Measurements from ENCODE around the gene ARHGAP25.

DNA sequence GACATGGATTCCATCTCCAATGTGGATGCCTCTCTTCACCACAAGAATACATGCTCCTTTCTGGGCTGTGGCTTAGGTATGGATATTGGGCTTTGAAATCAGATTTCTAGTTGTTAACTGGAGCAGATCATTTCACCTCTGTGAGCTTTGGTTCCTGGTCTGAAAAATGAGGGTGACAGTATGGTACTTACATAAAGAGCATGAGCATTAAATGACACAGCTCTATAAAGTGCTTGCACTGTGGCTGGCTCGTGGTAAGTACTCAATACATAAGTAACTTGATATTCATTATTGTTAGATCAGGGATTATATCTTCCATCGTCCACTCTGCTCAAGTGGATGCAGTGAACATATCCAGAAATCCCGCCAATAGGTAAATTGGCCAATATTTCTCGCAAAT, 33.4 kb downstream of the ARHGAP25 start:
- TF ChIP-seq, protein P1, sequence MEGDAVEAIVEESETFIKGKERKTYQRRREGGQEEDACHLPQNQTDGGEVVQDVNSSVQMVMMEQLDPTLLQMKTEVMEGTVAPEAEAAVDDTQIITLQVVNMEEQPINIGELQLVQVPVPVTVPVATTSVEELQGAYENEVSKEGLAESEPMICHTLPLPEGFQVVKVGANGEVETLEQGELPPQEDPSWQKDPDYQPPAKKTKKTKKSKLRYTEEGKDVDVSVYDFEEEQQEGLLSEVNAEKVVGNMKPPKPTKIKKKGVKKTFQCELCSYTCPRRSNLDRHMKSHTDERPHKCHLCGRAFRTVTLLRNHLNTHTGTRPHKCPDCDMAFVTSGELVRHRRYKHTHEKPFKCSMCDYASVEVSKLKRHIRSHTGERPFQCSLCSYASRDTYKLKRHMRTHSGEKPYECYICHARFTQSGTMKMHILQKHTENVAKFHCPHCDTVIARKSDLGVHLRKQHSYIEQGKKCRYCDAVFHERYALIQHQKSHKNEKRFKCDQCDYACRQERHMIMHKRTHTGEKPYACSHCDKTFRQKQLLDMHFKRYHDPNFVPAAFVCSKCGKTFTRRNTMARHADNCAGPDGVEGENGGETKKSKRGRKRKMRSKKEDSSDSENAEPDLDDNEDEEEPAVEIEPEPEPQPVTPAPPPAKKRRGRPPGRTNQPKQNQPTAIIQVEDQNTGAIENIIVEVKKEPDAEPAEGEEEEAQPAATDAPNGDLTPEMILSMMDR (IDR thresholded peaks at IDR 0.05 in 2 of 3, conservative IDR thresholded peaks at IDR 0.05 in 1 of 3; ENCODE audit: control insufficient read depth in 2 of 3, extremely low read depth in 1 of 3, insufficient read depth in 1 of 3, low read depth in 3 of 3, low read length in 3 of 3), result no peak
- no peak for TF ChIP-seq RFX5 (IDR thresholded peaks at IDR 0.05; ENCODE audit: low read depth, low read length)
- TF ChIP-seq EP300 (IDR thresholded peaks at IDR 0.05; ENCODE audit: borderline replicate concordance in 1 of 2, control insufficient read depth in 1 of 2, low read depth in 2 of 2, low read length in 2 of 2), result no peak
- no peak for TF ChIP-seq SPI1 (IDR thresholded peaks at IDR 0.05; ENCODE audit: borderline replicate concordance, insufficient read depth, low read depth, low read length)
- TF ChIP-seq, protein P2, sequence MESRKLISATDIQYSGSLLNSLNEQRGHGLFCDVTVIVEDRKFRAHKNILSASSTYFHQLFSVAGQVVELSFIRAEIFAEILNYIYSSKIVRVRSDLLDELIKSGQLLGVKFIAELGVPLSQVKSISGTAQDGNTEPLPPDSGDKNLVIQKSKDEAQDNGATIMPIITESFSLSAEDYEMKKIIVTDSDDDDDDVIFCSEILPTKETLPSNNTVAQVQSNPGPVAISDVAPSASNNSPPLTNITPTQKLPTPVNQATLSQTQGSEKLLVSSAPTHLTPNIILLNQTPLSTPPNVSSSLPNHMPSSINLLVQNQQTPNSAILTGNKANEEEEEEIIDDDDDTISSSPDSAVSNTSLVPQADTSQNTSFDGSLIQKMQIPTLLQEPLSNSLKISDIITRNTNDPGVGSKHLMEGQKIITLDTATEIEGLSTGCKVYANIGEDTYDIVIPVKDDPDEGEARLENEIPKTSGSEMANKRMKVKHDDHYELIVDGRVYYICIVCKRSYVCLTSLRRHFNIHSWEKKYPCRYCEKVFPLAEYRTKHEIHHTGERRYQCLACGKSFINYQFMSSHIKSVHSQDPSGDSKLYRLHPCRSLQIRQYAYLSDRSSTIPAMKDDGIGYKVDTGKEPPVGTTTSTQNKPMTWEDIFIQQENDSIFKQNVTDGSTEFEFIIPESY (IDR thresholded peaks at IDR 0.05), result no peak

Measured in GM12878 (cell line).